Limb (tissue), 2 donors: ENCODE data around the gene ZC3H12D.
"Not testable (repeated sequence)": the region's sequence is repeated elsewhere in the genome, so short reads cannot be mapped to it uniquely, and the experiment has no call there.

Experiments
- DNase-seq, 2 donors: peaks; one replicate each; pipeline ENCODE4 v3.0.0-alpha.2; 2016; ENCODE audit errors: extremely low spot score in 2 of 2

Gene ZC3H12D

DNA sequence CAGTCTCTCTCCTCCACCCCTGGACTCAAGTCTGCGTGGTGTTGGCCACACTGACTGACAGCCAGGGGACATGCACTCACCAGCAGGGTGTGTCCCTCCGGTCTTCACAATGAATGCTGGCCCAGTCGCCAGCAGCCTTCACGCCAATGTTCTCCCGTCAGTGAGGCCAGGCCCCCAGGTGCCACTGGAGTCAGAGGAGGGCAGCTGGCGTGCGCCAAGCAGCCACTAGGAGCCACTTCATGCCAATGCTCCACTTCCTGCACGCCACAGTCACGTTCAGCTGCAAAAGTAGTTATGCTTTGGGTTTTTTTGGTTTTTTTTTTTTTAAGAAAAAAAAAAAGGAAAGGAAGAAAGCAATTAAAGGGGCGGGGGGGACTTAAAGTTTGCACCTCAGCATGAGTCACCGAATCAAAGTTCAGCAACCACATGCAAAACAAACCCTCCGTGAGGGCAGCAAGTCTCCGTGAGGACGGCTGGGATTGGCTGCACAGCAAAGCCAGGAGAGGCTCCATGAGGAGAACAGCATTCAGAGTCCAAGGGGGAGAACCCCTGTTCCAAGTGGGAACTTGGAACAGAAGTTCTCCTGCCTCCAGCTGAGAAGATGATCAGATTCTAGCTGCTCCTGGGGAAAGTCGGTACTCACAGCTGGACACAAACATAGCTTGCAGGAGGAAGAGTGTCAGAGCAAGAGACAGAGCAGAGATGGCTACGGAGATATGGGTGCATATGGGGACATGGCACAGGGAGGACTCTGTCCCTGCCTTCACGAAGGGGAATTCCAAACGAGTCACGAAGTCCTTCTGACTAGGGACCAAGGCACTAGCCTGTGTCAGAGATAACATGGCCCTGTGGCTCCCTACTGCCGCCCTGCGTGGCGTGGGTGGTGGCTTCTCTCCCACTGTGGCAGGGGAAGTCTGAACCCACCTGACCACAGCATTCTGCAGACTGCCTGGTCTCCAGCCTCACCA lies at the start of gene ZC3H12D:
Gene ZC3H12D, minus strand, starts transcription at position 282 of the 968 bp plus-strand sequence. CDS start 10,471 bp downstream, outside the sequence.
- DNase-seq, result no peak

GRCh38 chr6:149529650-149530049 lies 44.8 kb upstream of the ZC3H12D start:
- DNase-seq, result no peak

- DNase-seq, result no peak
Measured at GRCh38 chr6:149515494-149515893, 30.7 kb upstream of the ZC3H12D start.

DNA sequence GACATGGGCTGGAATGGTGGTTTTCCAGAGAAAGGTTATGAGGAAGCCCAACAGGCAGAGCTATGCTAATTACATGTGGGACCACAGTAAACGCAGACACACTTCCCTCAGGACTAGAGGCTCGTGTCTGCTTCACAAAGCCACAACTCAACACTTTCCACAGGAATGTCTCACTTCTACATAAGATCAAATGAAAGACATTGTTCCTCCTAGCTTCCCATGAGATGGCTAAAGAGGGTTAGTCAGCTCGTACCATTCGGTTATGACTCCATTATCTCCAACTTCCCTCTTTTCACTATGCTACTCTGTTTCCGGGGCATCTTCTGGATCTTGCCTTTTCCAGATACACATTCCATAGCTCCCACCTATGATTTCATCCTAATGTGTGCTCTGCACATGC lies 29.1 kb upstream of the ZC3H12D start:
- DNase-seq, result no peak

DNA sequence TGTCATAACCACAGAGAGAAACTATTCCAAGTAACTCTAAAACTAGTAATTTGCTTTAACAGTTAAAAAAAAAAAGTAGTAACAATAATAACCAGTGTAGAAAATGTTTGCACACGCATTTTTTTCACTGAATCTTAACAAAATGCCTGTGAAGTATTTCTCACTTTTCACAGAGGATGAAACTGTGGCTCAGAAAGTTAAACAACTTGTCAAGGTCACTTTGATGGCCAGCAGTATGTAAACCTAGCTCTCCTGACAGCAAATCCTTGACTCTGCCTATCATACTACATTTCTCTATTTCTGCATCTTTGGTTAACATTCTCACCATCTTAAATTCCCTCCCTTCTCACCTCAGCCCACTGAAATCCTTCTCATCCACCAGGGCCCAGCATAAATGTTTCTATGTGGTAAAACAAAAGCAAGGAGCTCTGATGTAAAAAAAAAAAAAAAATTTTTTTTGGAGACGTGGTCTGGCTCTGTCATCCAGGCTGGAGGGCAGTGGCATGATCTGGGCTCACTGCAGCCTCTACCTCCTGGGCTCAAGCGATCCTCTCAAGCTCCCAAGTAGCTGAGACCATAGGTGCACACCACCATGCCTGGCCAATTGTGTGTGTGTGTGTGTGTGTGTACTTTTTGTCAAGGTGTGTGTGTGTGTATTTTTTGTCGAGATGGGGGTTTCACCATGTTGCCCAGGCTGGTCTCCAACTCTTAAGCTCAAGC lies 26.1 kb upstream of the ZC3H12D start:
- no peak for DNase-seq

GRCh38 chr6:149508485-149508884 lies 23.7 kb upstream of the ZC3H12D start:
- no peak for DNase-seq

DNA sequence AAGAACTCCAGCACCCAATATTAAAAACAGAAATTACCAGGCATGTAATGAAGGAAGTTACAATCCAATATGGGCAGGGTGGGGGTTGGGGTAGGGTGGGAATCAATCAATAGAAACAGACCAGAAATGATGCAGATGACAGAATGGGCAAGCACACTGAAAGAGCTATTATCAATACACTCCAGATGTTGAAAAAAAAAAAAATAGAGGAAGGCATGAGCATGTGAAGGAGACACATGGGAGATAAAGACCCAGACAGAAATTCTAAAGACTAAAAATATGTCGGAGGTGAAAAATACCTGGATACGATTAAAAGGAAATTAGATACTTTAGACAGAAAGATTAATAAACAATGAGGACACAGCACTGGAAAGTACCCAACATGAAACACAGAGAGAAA lies 19.1 kb upstream of the ZC3H12D start:
- no peak for DNase-seq

- no peak for DNase-seq
Measured at GRCh38 chr6:149503276-149503675, 18.5 kb upstream of the ZC3H12D start.

- DNase-seq, result no peak
Measured at GRCh38 chr6:149501768-149502167, 17.0 kb upstream of the ZC3H12D start.

GRCh38 chr6:149501201-149501600 lies 16.4 kb upstream of the ZC3H12D start:
- DNase-seq, result no peak

GRCh38 chr6:149500096-149500495 lies 15.3 kb upstream of the ZC3H12D start:
- no peak for DNase-seq

DNA sequence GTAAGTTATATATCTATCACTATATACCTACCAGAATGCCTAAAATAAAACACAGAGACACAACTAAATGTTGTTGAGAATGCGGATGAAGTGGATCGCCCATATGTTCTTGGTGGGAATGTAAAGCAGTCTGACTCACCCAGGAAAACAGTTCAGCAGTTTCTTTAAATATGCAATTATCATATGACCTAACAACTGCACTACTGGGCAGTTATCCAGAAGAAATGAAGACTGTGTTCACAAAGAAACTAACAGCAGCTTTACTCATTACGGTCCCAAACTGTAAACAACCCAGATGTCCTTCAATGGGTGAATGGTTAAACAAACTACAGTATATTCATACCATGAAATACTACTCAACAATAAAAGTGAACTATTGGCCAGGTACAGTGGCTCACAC lies 14.3 kb upstream of the ZC3H12D start:
- DNase-seq, result peak in 1 of 2 donors; percentile 44

GRCh38 chr6:149497365-149497764 lies 12.6 kb upstream of the ZC3H12D start:
- DNase-seq, result no peak

DNA sequence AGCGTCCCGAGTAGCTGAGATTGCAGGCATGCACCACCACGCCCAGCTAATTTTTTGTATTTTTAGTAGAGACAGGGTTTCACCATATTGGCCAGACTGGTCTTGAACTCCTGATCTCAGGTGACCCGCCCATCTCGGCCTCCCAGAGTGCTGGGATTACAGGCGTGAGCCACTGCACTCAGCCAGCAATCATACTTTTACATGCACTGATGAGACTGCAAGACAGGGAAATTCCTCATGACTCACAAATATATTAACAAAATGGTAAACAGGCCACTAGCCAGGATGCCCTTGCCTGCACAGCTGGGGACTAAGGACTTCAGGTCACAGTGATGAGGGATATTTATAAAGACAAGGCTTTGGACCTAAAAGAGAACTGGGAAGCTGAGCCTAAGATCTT lies 11.8 kb upstream of the ZC3H12D start:
- DNase-seq, result not testable (repeated sequence)

- DNase-seq, result not testable (repeated sequence)
Measured at GRCh38 chr6:149495349-149496016, 10.7 kb upstream of the ZC3H12D start.

GRCh38 chr6:149494810-149495209 lies 10.0 kb upstream of the ZC3H12D start:
- DNase-seq, result not testable (repeated sequence)

- DNase-seq, result no peak
Measured at GRCh38 chr6:149493761-149494320, 9.0 kb upstream of the ZC3H12D start.

- DNase-seq, result no peak
Measured at GRCh38 chr6:149492798-149493343, 8.1 kb upstream of the ZC3H12D start.

GRCh38 chr6:149489967-149490366 lies 5.2 kb upstream of the ZC3H12D start:
- no peak for DNase-seq

DNA sequence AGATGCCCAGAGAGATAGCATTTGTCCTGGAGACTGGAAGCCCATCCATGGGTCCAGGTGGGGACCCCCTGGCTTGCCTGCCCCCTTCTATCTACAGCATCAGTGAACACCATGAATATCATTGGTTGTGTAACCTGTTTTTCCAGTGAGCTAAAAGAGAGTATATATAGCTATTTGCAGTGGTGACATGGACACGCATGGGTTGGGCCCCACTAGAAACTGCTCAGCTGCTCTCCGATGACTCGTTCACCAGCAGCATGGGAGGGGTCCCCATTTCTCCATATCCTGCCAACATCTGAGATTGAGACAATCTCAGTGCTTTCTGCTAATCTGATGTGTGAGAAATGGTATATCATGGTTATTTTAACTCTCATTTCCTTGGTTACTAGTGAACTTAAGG lies 4.0 kb upstream of the ZC3H12D start:
- DNase-seq, result no peak

DNA sequence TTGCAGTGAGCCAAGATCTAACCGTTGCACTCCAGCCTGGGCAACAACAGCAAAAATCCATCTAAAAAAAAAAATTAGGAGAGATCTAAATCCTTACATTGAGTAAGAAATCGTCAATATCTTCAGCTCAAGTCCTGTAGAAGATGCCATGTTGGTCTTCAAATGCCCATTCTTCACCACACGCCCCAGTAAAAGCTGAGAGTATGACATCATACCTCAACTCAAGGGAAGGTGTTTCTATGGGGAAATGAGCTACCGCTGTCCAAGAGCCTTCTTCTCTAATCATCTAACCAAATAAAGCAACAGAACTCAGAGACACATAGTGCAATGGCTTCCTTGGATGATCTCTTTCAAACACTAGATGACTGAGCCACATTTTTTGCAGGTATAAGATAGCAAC lies 2.5 kb upstream of the ZC3H12D start:
- DNase-seq, result no peak
